ENCODE data around the gene MICU1. TPM values are rescaled to one million over a fixed set of nuclear protein-coding genes. Genes with fewer than 3 reads are reported as not detected.

MICU1 gene
- total and polyA plus RNA-seq, 10 of the 15 experiments (the other 5 are each of a cell fraction or from before 2014, with no cell fraction given) = 18.2 to 36.4 (median 22.2) TPM

- peak; percentile 59 for FAIRE-seq
- BruUV-seq (replicated peaks) = TSS peak; percentile 88
- intact Hi-C loops (cut with micrococcal nuclease; ENCODE audit: unreplicated experiment) = loop anchor here (1.0 kb wide), 1 partner anchor 45 kb away; the partner anchor contains the start of gene DDIT4
Measured at GRCh38 chr10:72318418-72319262, 307.2 kb downstream of the MICU1 start.

More at GRCh38 chr10:72318418-72319262, 307.2 kb downstream of the MICU1 start:
- Histone ChIP-seq H3K9ac (ENCODE audit: control insufficient read depth, insufficient read depth, low read length) (peak overlapping the region; percentile 74), H3K9me3 (replicated peaks; ENCODE audit: control insufficient read depth, insufficient read depth, low read length) (no peaks in the 10 kb centered on the region), H3K4me1 (ENCODE audit: control insufficient read depth, insufficient read depth, low read length) (peaks cover 56% of the 10 kb centered on the region), H3K79me2 (ENCODE audit: control insufficient read depth, insufficient read depth, low read length) (peaks cover 8% of the 10 kb centered on the region), H4K20me1 (ENCODE audit: control insufficient read depth, insufficient read depth) (no peaks in the 10 kb centered on the region), H2AFZ (ENCODE audit: control insufficient read depth, low read depth, low read length) (no peak overlapping the region), H3K4me2 (ENCODE audit: control insufficient read depth, insufficient read depth) (peak overlapping the region; percentile 94), H3K27ac (ENCODE audit: control insufficient read depth, insufficient read depth) (peak overlapping the region; percentile 89), H3K36me3 (ENCODE audit: control insufficient read depth in 2 of 2, insufficient read depth in 2 of 2, low read length in 1 of 2) (no peaks in the 10 kb centered on the region), H3K27me3 (replicated peaks in 1 of 2; ENCODE audit: control insufficient read depth in 2 of 2, insufficient read depth in 2 of 2, low read length in 1 of 2) (no peaks in the 10 kb centered on the region), H3K4me3 (peak overlapping the region; percentile 76)
- WGBS (ENCODE audit: insufficient coverage, insufficient replicate concordance, low lambda C conversion rate, missing lambda C conversion rate) = 0% methylated on average over 10 of the region's 10 CpGs
- ChIA-PET CTCF (interaction anchor here (1.0 to 7.4 kb wide), 13 partner anchors 11 to 270 kb away, joined by 3 to 59 read pairs (median 5); partner anchors contain the start of gene DDIT4), SMC1A (ENCODE audit: uncharacterized antibody, unreplicated experiment) (interaction anchor here (1.0 to 7.4 kb wide), 16 partner anchors 10 to 186 kb away, joined by 3 to 103 read pairs (median 7); partner anchors contain the start of genes ANAPC16, ASCC1 and DDIT4), POLR2A (interaction anchor here (0.6 to 6.6 kb wide), 16 partner anchors 11 to 1027 kb away, joined by 3 to 120 read pairs (median 10); partner anchors contain the start of gene DDIT4), RAD21 (ENCODE audit: unreplicated experiment) (interaction anchor here (0.8 to 8.4 kb wide), 13 partner anchors 10 to 269 kb away, joined by 3 to 137 read pairs (median 14); partner anchors contain the start of genes ANAPC16, ASCC1 and DDIT4)
- DNase-seq (ENCODE audit: low read depth, low spot score) = no peak
- TF ChIP-seq LARP7 (IDR thresholded peaks at IDR 0.05) = 0 out of 2 replicates have a peak, but pooled peaks have one; percentile 23
- 0 out of 2 replicates have a peak, but pooled peaks have one; percentile 34 for TF ChIP-seq ZNF217 (IDR thresholded peaks at IDR 0.05)
- TF ChIP-seq IKZF2 (IDR thresholded peaks at IDR 0.05) = peak in 1 of 2 experiments; percentile 40; a peak in 2 of 4 replicates
- TF ChIP-seq SPI1 (IDR thresholded peaks at IDR 0.05; ENCODE audit: borderline replicate concordance, insufficient read depth, low read depth, low read length) = 0 out of 2 replicates have a peak, but pooled peaks have one; percentile 4
- no peak for TF ChIP-seq SUZ12 (IDR thresholded peaks at IDR 0.05; ENCODE audit: unreplicated experiment)
- TF ChIP-seq ZNF24 (IDR thresholded peaks at IDR 0.05) = no peak
- 0 out of 2 replicates have a peak, but pooled peaks have one; percentile 14 for TF ChIP-seq MTA2 (IDR thresholded peaks at IDR 0.05; ENCODE audit: low read depth)
- TF ChIP-seq RELB (IDR thresholded peaks at IDR 0.05; ENCODE audit: low read depth) = peak; percentile 25; the same call in 1 of the 2 replicates
- in situ Hi-C loops (cut with MboI) = no loop called here
- no peak for ATAC-seq

Small RNAs within 50 kb of the gene (small RNA-seq; reads per million reads assigned to genes)
- not detected for gene AL513185.2
- gene HMGN2P34 = not detected
- not detected for gene RF00019
- not detected for gene RN7SL840P
- not detected for gene RNU6-805P

Other genes starting within 250 kb of the MICU1 start
- gene MCU, start 66.1 kb upstream of the MICU1 start, total RNA-seq (2014; rRNA removed) = 17.7 and 18.7 TPM in 2 replicates
- gene MCU, start 66.1 kb upstream of the MICU1 start, total RNA-seq (2014; rRNA removed; fragmentation: Illumina TruSeq; extraction: Trizol) = 14.8 and 16.5 TPM in 2 replicates
- 17.3 and 18.2 TPM in 2 replicates for gene MCU, start 66.1 kb upstream of the MICU1 start, total RNA-seq (2021)
- 42.2 and 49.1 TPM in 2 replicates for gene MCU, start 66.1 kb upstream of the MICU1 start, polyA plus RNA-seq (2011; rRNA removed)
- gene MCU, start 66.1 kb upstream of the MICU1 start, polyA plus RNA-seq (2014; fragmentation: Illumina TruSeq; extraction: Trizol) = 22.4 and 25.9 TPM in 2 replicates
- gene MCU, start 66.1 kb upstream of the MICU1 start, polyA plus RNA-seq (2014; fragmentation: Nextera tagmentation; extraction: Ambion mirVana) = 1 to 10 TPM; 5.1 to 7.6 TPM
- gene MCU, start 66.1 kb upstream of the MICU1 start, polyA plus RNA-seq (2014; rRNA removed) = 13.8 and 16.0 TPM in 2 replicates
- gene MCU, start 66.1 kb upstream of the MICU1 start, polyA plus RNA-seq (2016; fragmentation: Nextera tagmentation; extraction: Ambion mirVana) = 10 to 100 TPM; 20.5 to 24.7 TPM

Measured in GM12878 (cell line).